ENCODE results near the gene THAP5.

GRCh38 chr7:108618056-108618455 is 48.5 kb upstream of the THAP5 start:
- TF ChIP-seq, protein P1, sequence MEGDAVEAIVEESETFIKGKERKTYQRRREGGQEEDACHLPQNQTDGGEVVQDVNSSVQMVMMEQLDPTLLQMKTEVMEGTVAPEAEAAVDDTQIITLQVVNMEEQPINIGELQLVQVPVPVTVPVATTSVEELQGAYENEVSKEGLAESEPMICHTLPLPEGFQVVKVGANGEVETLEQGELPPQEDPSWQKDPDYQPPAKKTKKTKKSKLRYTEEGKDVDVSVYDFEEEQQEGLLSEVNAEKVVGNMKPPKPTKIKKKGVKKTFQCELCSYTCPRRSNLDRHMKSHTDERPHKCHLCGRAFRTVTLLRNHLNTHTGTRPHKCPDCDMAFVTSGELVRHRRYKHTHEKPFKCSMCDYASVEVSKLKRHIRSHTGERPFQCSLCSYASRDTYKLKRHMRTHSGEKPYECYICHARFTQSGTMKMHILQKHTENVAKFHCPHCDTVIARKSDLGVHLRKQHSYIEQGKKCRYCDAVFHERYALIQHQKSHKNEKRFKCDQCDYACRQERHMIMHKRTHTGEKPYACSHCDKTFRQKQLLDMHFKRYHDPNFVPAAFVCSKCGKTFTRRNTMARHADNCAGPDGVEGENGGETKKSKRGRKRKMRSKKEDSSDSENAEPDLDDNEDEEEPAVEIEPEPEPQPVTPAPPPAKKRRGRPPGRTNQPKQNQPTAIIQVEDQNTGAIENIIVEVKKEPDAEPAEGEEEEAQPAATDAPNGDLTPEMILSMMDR (IDR thresholded peaks at IDR 0.05): no peak
- TF ChIP-seq IRF2 (CRISPR knock-in tag; IDR thresholded peaks at IDR 0.05; ENCODE audit: borderline replicate concordance, low read depth): no peak
- TF ChIP-seq ZBTB21 (CRISPR knock-in tag; IDR thresholded peaks at IDR 0.05; ENCODE audit: borderline replicate concordance): no peak
- no peak for TF ChIP-seq MAX (CRISPR knock-in tag; IDR thresholded peaks at IDR 0.05)
